ENCODE results near the gene ANKIB1.
"Not testable (repeated sequence)": the region's sequence is repeated elsewhere in the genome, so short reads cannot be mapped to it uniquely, and the experiment has no call there.

The ANKIB1 gene

DNA sequence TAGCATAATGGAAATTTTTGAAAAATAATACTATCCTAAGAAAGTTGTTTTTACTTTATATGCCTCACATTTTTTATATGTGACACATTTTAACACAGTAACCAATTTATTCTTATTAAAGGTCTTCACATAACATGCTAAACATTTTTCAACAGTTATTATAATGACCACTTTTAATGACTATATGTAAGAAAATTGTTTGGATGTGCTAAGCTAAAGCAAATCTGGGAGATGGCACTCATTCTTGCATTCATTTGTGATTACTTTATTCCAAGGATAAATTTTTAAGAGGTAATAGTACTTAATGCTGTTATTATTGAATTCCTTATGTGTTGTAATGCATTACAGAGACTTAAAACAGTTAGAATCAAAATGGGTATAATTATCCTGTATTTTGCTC lies 88.1 kb downstream of the ANKIB1 start:
- DNase-seq, result no peak

- DNase-seq, result no peak
These were observed 89.8 kb downstream of the ANKIB1 start for GRCh38 chr7:92335574-92335973.

- no peak for DNase-seq
These were observed 91.0 kb downstream of the ANKIB1 start for GRCh38 chr7:92336662-92337340.

- no peak for DNase-seq
These were observed 94.2 kb downstream of the ANKIB1 start for GRCh38 chr7:92340016-92340415.

DNA sequence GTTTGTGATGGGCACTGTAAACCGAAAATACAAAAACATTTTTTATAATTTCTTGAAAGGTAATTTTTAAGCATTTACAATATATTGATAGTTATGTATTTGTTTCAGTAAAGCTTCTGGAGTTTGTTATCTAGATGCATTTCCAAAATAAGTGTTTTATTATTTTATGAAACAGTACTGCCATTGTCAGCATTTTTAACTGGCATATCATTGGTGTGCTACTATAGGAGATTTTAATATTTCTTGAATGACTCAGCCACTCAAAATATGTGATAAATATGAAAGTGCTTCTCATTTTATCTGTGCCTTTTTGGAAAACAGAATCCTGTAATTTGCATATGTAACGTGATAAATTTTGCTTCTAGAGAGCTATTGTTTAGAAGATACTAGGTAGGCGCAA lies 97.9 kb downstream of the ANKIB1 start:
- DNase-seq, result no peak

- no peak for DNase-seq
These were observed 106.2 kb downstream of the ANKIB1 start for GRCh38 chr7:92352009-92352408.

DNA sequence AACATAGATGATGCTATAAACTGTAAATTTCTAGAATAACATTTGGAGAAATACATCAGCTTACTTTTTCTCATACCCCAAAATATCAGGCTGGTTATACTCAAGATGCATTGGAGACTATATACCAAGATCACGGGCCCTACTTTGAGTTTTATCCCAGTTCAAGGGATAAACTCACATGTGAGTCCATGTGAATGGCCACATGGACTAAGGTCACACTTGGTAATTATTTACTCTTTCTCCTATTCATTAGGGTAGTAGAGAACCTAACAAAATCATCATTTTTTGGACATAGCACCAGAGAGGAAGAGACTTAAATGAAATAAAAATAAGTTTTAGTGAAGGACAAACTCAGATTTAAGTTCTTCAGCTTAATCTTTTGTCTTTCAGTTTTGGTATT lies 108.4 kb downstream of the ANKIB1 start:
- DNase-seq, result no peak

- DNase-seq, result no peak
These were observed 110.6 kb downstream of the ANKIB1 start for GRCh38 chr7:92356406-92356805.

DNA sequence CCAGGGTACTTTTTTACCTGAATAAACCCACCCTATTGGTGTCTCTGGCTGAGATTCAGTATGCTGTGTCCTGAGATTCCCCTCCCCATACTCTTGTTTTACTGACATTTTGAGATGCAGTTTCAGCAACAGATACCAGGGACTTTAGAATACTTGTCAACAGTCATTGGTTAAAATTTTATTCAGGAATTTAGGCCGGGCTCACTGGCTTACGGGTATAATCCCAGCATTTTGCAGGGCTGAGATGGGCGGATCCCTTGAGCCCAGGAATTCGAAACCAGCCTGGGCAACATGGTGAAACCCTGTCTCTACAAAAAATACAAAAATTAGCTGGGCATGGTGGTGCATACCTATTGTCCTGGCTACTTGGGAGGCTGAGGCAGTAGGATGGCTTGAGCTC lies 111.5 kb downstream of the ANKIB1 start:
- DNase-seq, result no peak

DNA sequence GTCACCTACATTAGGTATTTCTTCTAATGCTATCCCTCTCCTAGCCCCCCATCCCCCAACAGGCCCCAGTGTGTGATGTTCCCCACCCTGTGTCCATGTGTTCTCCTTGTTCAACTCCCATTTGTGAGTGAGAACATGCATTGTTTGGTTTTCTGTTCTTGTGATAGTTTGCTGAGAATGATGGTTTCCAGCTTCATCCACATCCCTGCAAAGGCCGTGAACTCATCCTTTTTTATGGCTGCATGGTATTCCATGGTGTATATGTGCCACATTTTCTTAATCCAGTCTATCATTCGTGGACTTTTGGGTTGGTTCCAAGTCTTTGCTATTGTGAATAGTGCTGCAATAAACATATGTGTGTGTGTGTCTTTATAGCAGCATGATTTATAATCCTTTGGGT lies 113.4 kb downstream of the ANKIB1 start:
- not testable (repeated sequence) for DNase-seq

DNA sequence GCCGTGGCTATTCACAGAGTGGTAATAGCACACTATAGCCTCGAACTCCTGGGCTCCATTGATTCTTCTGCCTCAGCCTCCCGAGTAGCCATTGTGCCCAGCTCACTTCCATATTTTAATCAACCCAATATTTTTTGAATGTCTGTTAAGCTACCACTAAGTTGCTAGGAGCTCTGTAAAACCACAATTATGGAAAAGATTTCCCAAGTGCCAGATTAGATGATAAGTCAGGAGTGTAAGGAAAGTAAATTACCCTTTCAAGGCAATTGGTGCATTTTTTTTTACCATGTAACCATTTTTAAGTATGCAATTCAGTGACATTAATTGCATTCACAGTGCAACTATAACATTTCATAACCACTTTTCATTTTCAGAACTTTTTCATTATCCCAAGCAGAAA lies 114.0 kb downstream of the ANKIB1 start:
- no peak for DNase-seq

DNA sequence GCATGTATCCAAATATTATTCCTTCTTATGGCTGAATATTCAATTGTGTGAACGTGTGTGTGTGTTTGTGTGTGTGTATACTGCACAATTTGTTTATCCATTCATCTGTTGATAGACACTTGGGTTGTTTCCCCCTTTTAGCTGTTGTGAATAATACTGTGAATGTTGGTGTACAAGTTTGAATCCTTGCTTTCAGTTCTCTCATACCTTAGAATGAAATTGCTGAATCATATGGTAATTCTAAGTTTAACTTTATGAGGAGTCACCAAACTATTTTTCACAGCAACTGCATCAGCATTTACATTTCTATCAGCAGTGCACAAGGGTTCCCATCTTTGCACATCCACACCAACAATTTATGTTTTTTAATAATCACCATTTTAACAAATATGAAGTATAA lies 114.6 kb downstream of the ANKIB1 start:
- no peak for DNase-seq

- DNase-seq, result no peak
These were observed 116.4 kb downstream of the ANKIB1 start for GRCh38 chr7:92362131-92362530.

DNA sequence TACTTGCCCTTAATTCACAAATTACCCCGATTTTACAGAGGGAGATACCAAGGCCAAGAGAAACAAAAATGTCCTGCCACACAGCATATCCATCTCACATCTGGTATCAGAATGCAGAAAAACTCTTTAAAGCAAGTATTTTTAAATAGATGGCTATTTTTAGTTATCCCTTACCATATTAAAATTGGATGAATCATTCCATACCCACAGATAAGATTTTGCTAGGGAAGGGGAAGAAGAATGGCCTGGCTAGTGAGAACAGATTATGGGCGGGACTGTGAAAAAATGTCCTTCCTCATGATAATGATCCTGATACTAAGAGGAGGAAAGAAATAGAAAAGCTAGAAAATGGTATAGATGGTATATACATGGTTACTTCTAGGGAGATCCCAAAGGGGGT lies 121.0 kb downstream of the ANKIB1 start:
- no peak for DNase-seq

DNA sequence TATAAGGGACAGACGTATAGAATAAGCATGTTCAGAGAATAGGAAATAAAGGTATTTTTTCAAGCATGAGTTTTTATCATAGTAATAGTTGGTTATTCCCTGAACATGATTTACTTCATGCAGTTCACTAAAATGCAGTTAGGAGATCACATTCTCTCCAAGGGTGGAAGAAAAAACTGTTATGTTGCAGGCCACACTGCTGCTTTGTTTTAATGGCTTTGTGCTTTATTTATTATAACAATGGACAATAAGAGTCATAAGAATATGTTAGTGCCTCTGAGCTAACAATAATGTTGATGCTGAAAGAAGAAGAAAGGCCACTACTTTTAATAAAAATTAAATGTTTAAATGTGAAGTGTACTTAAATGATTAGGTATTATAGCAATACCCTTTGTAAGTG lies 123.0 kb downstream of the ANKIB1 start:
- DNase-seq, result no peak

- no peak for DNase-seq
These were observed 129.2 kb downstream of the ANKIB1 start for GRCh38 chr7:92375013-92375412.

- no peak for DNase-seq
These were observed 145.3 kb downstream of the ANKIB1 start for GRCh38 chr7:92391071-92391470.

DNA sequence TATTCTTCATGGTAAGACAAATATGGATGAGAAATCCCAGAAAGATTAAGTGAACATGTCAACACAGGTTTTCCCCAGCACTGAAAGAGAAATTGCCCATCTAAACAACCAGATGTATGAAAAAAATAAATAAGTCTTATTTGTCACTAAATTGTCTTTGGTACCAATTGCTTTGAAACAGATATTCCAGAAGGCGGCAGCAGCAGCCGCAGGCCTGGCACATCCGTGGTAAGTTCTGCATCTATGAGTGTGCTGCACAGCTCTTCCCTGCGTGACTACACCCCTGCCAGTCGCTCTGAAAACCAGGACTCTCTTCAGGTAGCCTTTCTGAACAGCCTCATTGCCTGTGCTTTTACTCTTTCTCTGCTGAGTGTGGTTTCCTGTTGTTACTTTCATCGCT lies 151.8 kb downstream of the ANKIB1 start:
- no peak for DNase-seq

- no peak for DNase-seq
These were observed 154.2 kb downstream of the ANKIB1 start for GRCh38 chr7:92400013-92400412.

GRCh38 chr7:92402920-92403759 lies 157.4 kb downstream of the ANKIB1 start:
- no peak for DNase-seq

- DNase-seq, result no peak
These were observed 157.9 kb downstream of the ANKIB1 start for GRCh38 chr7:92403760-92404074.

DNA sequence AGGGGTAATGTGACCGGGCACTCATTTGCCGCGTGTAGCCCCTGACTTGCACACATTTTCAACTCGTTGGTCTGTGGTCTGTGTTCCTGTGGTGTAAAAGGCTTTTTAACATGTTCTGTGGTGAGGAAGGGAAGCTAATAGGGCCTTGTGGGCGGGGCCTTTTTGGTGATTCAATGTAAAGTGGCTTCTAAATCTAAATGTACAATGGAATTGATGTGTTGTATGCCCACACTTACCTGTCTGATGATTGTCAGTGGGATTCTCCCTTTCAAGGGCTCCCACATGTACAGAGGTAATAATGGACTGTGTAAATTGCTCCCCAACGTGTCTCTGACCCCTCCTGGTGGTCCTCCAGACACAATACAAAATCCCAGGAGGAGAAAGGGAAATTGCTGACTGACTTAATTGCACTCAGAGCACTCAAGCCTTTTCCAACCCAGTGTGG lies 158.4 kb downstream of the ANKIB1 start:
- DNase-seq, result peak; percentile 49

- DNase-seq, result no peak
These were observed 163.6 kb downstream of the ANKIB1 start for GRCh38 chr7:92409357-92409756.

DNA sequence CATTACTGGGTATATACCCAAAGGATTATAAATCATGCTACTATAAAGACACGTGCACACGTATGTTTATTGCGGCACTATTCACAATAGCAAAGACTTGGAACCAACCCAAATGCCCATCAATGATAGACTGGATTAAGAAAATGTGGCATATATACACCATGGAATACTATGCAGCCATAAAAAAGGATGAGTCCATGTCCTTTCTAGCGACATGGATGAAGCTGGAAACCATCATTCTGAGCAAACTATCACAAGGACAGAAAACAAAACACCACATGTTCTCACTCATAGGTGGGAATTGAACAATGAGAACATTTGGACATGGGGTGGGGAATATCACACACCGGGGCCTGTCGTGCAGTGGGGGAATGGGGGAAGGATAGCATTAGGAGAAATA lies 164.4 kb downstream of the ANKIB1 start:
- not testable (repeated sequence) for DNase-seq

- DNase-seq, result no peak
These were observed 167.0 kb downstream of the ANKIB1 start for GRCh38 chr7:92412745-92413144.
